HG03378 (cell line): ENCODE data around the gene ANGPTL2.

ENCODE experiments used
- ATAC-seq: cut with Tn5 transposase; IDR thresholded peaks from one replicate; pipeline ENCODE4 v1.9.1; 2021; ENCODE audit warnings: mild to moderate bottlenecking, moderate library complexity; ENCODE audit not compliant: unreplicated experiment

The ANGPTL2 gene

DNA sequence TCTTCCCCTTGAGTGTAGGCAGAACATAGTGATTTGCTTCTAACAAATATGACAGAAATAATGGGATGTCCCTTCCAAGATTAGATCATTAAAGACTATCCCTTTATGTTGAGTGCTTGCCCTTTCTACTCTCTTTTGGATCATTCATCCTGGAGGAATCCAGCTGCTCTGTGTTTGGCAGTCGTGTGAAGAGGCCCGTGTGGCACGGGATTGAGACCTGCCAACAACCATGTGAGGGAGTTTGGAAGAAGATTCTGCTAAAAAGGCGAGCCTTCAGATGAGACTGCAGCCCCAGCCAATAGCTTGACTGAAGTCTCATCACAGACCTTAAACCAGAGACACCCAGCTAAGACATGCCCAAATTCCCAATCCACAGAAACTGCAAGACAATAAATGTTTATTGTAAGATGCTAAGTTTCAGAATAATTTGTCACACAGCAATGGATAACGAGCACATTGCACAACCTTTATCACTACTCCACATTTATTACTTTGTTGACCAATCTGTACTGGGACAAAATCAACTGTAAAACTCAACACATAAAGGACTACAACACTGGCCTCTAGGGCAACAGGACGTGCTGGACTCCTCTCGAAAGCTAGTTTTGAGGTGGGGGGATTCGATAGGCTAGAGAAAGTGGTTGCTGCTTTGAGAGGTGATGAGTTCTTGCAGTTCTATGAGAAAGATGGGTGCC is 42.8 kb downstream of the ANGPTL2 start:
- no peak for ATAC-seq

DNA sequence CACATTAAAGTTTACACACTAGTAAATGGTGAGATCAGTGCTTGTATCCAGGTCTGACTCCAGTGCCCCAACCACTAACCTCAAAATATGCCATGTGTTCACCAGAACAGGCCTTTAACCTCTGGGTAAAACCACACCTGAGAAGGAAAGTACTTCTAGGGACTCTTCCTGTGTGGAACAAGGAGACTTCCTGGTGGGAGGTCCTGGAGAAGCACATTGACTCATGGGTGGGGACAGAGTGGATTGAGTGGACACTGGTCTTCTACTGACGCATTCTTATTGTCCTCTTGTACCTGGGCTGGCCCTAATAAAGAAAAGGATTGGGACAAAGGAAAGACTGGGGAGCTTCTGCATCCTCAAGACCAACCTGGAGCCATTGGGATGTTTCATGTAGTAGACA is 43.4 kb downstream of the ANGPTL2 start:
- no peak for ATAC-seq

DNA sequence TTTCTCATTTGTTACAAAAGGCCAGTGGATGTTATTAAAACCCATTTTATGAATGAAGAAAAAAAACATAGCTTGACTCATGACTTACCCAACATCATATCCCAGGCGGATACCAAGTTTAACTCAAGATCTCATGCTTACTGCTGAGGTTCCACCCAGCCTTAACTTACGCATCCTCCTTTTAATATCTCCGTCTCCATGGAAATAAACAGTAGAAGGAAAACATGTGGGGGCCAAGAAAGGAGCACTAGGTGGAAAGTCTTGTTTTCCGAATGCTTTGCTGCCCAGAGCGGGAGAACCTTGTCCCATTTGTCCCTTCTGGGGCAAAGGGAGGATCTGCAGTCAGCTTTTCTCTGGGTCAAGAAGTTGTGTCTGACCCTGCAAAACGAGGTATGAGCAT is 44.1 kb downstream of the ANGPTL2 start:
- no peak for ATAC-seq

DNA sequence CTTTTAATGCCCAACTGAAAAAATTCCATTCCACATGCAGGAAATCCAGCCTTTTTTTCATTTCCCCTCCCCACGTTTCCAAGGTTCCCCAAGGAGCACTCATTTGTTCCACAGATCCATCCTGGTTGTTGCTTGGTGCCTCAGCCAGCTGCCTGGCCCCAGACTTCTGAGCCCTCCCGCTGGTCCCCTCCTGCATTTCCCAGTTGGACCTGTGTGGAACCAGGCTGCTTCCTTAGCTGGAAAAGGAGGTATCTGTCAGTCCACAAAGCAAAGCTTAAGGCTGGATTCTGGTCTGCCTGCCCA is 44.8 kb downstream of the ANGPTL2 start:
- no peak for ATAC-seq

DNA sequence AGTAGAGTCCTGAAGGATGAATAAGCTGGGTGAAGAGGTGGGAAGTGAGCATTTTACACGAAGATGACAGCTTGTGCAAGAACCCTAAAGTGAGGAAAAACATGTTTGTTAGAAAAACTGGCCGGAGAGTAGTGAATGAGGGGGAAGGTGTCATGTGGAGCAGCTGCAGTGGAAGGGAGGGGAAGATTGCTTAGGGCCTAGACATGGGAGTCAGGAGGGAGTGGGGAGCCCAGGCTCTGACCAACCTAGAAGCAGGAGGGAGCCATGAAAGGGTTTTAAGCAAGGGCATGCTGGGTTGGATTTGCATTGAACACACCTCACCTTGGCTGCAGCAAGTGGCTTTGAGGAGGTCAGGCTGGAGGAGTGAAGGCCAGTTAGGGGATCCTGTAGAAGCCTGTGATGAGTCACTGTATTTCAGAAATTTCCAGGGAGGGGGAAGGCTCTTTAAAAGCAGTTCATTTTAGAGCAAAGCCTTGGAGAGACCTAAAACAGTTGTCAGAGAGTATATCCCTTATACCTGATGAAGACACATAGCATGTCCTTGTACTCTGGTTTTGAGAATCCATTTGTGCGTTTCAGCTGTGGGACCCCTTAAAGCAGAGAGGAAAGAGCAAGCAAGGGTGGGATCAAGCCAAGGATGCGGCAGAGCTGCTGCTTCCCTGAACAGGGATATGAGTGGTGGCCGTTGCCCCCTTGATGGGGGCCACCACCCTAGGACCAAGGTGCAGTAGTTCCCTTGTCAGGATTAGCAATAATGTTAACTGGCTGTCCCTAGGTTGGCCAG is 45.4 kb downstream of the ANGPTL2 start:
- no peak for ATAC-seq

DNA sequence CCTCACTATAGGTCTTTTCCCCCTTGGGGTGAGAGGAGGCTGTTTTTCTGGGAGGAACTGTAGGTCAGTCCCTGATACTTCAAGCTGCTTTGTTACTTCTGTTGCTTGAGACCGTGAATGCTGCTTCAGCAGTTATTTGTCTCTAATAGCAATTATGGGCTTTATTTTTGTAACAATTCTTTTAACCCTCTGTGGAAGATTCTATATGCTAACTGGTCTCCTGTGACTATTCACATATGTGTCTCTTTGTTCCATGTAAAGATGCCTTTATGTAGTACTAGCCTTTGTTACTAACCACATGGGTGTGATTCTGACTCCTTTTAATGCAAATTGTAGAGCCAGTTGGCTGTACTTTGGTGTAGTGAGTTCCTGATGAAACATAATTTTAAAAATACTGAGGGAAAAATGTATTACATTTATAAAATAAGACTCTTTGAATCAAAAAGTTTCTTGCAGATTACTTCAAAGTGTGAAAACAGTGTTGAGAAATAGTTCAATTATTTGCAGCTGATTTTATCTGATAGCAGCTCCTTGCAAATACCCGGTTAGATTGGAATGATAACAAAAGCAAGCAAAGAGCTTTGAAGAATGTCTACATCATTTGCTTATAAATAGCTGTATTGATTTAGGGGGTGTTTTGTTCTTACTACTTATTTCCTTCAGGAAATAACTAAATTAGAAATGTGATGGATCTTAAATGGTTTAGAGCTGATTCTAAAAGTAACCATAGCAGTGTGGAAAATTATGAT is 46.6 kb downstream of the ANGPTL2 start:
- no peak for ATAC-seq

DNA sequence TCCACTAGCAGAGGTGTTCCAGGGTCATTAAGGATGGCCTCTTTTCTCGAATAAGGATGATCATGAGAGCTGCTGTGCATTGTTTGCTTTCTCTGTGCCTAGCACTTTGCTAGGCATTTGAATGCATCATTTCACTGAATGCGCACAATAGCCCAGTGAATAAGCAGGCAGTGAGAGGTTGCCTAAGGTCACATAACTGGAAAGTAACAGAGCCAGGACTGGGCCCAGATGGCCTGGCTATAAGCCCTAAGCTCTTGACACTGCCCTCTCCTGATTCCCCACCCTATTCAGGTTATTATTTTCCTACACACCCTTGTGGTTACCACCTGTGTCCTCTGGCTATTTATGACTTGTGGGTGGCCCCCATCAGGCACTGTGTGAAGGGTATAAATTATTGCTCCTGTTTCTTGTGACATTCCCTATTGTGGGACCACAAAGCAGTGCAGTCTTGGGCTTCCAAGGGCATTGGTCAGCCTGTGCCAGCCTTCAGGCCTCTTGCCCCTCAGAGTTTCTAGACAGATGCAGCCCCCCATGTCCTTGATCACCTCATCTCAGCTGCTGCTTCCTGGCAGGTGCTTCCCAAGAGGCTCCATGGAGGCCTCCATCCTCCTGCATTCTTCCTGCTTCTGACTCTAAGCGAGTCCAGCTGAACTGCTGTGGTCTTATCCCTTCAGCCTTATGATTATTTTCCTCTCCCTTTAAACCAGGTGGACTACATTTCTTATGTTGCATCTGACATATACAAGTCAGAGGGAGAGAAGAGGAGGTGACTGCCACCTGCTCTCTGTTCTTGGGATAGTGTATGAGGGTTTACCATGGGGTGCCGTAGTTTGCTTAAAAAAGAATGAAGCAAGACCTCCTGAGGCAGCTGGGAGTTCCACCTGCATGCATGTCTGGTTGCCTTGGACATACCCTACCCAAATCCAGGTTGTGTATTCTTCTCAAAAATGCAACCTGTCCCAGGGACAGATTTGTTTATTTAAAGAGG is 47.6 kb downstream of the ANGPTL2 start:
- ATAC-seq = no peak

DNA sequence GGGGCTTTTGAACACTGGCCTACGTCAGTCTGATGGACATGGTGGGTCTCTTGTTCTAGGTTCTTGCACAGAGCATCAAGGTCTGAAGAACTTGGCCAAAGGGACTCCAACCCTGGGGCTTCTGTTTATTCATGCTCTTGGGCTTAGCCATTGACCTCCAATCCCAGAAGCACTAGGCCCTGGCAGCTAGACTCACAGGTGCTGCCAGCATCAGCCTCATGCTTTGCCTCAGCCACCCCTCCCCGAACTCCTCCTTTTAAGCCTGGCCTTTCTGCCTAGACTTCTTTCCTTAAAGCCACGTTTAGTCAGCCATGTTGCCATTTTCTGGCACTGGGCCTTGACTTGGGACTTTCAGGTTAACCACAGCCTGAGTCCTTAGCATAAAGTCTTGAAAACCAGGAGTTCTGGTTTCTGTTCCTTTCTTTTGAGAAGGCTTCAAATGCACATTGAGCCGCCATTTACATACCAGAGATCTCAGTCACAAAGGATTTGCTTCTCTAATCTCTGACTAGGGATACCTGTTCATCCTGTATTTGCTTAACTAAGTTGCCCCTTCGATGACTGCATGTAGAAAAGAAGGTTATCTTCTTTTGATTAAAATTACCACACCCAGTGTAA is 54.7 kb downstream of the ANGPTL2 start:
- ATAC-seq = no peak

DNA sequence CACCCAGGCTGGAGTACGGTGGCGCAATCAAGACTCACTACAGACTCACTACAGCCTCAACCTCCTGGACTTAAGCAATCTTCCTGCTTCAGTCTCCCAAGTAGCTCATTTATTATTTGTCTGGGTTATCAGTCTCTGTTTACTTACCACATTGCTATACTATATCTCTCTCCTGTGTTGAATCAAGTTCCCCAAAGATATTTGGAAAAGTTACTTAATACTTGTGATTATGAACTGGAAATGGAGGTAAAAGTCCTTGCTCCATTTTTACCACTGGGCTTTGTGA is 55.6 kb downstream of the ANGPTL2 start:
- no peak for ATAC-seq

DNA sequence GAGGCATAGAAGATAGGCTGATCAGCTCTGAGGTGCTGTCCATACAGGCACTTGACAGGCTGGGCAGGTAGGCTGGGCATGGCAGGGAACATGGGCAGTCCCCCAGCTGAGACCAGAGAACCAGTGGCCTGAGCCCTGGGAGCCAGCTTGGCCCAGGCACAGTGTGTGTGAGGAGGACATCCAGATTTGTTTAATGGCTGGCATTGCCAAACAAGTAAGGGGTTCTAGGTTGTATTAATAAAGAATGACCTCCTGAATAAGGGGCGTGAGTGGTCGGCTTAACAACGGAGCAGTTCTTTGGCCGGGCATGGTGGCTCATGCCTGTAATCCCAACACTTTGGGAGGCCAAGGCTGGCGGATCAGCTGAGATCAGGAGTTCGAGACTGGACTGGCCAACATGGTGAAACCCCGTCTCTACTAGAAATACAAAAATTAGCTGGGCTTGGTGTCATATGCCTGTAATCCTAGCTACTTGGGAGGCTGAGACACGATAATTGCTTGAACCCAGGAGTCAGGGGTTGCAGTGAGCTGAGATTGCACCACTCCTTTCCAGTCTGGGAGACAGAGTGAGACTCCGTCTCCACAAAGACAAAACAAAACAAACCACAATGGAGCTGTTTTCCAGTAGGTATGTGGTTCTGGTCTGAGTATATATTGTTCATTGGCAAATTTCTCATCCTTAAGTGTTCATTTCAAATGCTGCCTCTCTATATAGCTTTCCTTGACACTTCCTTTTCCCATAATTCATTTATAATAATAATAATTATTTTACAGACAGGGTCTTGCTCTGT is 56.2 kb downstream of the ANGPTL2 start:
- ATAC-seq = no peak

DNA sequence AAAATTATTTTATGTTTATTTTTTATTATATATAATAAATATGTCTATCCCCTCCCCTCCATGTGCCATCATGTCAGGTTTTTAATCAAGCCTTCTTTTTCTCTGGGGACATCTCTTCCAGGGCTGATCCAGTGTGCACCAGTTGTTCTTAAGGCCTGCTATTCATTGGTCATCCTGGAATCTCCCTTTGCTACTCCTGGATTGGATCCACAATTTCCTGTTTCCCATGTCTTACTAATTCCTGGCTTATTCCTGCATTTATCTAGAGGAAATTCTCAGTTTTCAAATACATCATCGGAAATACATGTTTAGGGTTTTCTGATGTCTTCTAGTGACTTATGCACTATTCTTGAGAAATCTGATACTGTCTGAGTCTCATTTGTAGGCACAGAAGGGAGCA is 56.8 kb downstream of the ANGPTL2 start:
- ATAC-seq = no peak

DNA sequence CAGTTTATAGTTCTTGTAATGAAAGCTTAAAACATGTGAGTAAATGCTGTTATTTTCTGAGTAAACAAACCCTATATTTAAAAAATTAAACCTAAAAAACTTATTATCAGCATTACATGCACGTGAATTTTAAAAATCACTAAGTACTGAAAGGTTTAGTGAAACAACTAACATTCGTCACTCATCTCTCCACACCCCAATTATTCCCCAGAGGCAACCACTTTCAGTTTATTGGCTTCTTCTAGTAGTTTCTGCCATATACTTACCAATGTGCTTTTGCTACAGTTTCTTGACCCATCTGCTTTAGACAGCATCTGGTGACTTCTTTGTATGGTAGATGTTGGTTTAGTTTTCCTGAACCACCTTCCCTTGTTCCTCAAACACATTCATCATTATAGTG is 58.1 kb downstream of the ANGPTL2 start:
- ATAC-seq = no peak

DNA sequence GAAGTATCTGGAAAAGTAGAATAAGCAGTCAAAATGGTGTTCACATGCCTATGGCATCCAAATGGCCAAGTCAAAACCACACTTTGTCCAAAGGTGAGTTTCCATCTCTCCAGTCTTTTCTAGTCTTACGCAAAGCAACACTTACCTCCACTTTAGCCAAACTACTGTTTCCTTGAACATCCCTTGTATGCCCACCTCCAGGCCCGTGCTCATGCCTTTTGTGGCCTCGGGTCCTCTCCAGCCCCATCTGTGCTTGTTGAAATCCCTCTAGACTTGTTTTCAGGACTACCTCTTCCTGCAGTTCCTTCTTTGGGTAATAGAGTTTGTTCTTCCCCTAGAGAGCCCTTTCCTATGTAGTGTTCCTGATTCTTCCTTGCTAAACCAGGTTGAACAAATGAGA is 61.0 kb downstream of the ANGPTL2 start:
- ATAC-seq = no peak

DNA sequence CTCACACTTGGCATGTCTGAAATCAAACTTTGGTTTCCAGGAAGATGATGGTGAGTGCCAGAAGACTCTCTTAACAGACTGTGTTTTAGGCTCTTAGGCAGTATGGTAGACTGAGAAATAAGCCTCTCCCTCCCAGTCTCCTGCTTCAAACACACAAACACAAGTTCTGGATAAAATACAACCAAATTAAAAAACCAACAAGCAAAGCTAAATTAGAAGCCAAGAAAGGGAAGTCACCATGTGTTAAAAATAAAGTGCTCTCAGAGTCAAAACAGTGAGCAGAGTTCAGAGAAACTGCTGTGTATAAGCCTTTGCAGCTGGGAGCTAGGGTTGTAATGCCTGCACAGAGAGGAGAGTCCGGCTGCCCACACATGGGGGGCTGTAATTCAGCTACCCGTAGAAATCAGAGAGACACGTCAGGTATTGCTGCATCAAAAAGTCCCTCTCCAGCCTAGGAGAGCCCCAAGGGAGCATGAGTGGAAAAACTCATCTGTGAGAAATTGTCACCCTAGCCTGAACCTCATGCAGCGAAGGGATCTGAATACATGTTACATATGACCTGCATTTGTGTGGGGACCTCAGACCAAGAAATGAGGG is 62.6 kb downstream of the ANGPTL2 start:
- no peak for ATAC-seq

DNA sequence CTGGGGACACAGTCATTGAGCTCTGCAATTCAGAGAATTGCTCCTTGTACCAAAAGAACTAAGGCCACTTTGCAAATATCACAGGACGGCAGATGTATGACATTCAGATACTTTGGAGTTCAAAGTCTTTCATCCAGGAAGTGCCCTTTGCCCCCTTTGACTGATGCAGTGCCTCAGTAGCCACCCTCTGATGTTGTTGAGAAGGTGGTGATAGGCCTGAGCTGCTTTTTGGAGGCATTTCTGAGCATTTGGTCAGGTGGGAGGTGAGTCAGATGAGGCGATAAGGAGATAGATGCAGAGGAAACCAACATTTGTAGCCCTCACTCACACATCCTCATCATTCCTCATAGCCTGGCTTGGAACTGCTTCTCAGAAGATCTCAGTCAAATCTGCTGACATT is 63.4 kb downstream of the ANGPTL2 start:
- ATAC-seq = no peak

DNA sequence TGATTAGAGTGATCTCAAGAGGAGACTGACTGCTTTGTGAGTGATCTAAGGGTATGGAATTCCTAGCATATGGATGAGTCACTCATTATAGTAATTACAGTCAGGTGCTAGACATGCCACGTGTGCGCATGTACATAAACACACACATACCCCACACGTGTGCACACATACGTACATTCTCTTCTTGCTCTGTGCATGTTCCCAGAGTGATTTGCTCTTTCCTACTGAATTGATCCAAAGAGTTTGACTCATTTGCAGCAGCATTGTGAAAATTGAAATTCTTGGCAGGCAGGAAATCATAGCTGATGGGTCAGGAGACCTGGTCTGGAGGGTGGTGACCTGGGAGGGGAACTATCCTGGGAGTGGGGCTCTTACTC is 63.8 kb downstream of the ANGPTL2 start:
- no peak for ATAC-seq

DNA sequence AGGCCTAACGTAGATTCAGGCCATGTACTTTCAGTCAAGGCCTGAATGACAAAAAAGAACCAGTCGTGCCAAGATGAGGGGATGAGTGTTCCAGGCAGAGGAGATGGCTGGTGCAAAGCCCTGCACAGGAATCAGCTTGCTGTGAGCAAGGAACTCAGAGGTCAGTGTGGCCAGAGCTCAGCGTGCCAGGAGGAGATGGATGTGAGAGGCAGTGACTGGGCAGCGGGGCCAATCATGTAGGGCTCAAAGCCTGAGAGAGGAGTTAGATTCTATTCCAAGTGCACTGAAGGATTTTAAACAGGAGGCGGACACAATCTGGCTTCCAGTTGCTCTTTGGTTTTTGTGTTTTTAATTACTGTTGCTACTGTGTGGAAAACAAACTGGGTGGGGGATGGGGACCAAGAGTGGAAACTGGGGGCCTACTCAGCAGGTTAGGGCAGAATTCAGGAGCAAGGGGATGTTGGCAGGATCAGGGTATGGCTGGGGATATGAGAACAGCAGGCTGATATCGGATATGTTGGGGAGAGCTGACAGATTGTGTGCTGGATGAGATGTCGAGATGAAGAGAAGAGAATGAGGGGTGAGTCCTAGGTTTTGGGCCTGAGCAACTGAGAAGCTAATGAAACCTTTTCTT is 64.3 kb downstream of the ANGPTL2 start:
- ATAC-seq = no peak

DNA sequence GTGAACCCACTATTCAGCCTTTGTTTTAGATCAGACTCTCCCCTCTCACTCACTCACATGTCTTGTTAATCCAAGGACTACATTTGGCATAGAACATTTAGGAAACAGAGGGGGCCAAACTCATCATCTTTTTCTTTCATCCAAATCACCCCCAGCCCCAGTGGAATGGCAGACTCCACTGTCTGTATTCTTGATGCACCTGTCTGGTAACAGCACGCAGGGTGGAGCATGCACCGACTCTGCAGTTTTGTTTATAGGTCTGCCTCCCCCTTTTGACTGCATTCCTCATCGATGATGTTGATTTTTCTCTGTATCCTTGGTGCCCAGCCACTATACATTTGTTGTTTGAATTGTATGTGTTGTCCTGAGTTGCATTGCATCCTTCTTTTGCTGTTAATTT is 66.0 kb downstream of the ANGPTL2 start:
- no peak for ATAC-seq

DNA sequence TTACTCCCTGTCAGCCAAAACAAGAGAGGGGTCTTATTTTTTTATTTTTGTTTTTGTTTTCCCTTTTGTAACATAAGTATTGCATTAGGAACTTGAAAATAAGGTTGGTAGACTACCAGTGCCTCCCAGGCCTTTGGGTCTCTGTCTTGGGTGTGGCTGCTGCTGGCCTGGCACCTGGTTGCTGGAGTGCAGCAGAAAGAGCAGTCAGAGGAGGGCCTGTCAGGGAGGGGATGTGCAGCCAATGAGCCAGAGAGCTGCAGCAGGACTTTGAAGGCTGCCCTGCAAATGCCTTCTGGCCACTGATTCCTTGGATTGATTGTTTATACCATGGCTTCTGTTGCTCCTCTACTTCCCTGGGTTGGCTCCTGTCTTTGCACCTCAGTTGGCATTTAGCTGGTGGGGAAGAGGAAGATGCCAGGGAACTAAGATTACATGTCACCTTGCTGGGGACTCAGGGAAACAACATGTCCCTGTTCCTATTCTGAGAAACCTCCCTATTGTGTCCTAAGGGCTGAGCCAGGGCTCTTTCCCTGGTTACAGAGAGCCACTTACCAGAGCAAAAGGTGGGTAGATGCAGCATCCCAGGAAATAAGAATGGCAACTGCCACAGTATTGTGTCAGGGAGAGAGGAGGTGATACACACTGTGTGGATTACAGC is 66.6 kb downstream of the ANGPTL2 start:
- no peak for ATAC-seq
